Measurements from ENCODE around the gene CALY. TPM values are rescaled to one million over a fixed set of nuclear protein-coding genes. Genes with fewer than 3 reads are reported as not detected.
A peak's percentile ranks its signal among the peaks of the same experiment; 100 is the strongest.
"Not testable (repeated sequence)": the region's sequence is repeated elsewhere in the genome, so short reads cannot be mapped to it uniquely, and the experiment has no call there.

CALY gene
- total RNA-seq, 3 donors from 2014 or later = 1.1 to 7.5 TPM; not detected in 1

DNA sequence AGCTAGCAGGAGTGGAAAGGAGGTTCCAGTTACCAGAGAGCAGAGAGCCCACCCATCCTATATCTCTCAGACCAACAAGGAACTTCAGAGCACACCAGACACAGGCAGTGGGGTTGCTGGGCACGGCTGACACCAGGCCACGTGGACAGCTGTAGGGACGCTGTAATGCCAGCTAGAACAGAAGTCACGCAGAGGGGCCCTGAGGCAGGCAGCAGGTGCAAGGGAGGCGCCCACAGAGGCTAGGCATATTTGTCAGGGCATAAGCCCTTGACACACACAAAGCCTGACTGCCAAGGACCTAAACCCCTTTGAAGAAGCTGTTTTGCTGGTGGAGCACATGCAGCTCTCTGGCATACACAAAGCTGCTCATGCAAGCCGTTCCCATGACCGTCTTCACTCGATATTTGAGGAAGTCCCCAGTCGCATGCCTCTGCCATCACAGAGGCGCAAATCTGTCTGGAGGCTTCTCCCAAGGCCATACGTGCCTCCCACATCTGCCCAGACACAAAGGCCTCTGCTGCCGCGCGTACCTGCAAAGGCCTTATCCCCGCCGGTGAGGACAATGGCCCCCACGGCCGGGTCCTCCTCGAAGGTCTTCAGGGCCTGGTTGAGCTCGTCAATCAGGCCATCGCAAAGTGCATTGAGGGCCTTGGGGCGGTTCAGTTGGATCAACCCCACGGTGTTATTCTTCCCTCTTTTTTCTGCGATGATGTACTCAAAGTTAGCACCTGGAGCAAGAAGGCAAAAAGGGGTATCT, 33.5 kb upstream of the CALY start:
- Histone ChIP-seq H3K4me1 (ENCODE audit: low read depth) (peaks cover 9% of the 10 kb centered on the region), H3K4me3 (no peak overlapping the region), H3K9me3 (no peaks in the 10 kb centered on the region), H3K36me3 (ENCODE audit: low read depth) (peaks cover 5% of the 10 kb centered on the region)
- no peak for ATAC-seq
- DNase-seq = peak in 1 of 3 donors; percentile 48
- intact Hi-C loops (cut with DNase I, micrococcal nuclease) = no loop called here
- TF ChIP-seq CTCF (IDR thresholded peaks at IDR 0.05) = no peak

DNA sequence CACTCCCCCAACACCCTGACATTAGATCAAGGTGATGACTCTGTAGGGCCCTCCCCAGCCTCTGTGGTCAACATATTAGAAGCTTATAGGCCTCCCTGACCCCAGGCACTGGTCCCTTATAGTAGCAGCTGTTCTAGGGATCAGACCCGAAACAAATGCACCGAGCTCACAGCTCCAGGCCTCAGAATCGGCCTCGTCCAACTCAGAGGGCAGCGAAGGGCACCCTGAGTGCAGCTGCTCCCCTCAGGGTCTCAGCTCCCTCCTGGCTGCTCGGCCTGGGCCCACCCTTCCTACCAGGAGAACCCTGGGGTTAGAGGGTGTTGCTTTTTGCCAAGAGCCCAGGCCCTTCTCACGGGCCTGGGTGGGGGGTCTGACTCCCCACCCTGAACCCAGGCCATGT, 31.5 kb upstream of the CALY start:
- Histone ChIP-seq H3K9me3 (no peaks in the 10 kb centered on the region), H3K4me3 (no peak overlapping the region), H3K36me3 (ENCODE audit: low read depth) (peaks cover 5% of the 10 kb centered on the region), H3K4me1 (ENCODE audit: low read depth) (peaks cover 16% of the 10 kb centered on the region)
- TF ChIP-seq CTCF (IDR thresholded peaks at IDR 0.05) = no peak
- ATAC-seq (no peak), DNase-seq (peak in 1 of 3 donors; percentile 19)
- intact Hi-C loops (cut with DNase I, micrococcal nuclease) = no loop called here

GRCh38 chr10:133367461-133367860, 30.8 kb upstream of the CALY start:
- DNase-seq; intact Hi-C loops (cut with DNase I, micrococcal nuclease); H3K36me3 ChIP-seq (ENCODE audit: low read depth); H3K9me3 ChIP-seq; H3K4me3 ChIP-seq; ATAC-seq: not testable (repeated sequence)
- H3K4me1 ChIP-seq (ENCODE audit: low read depth) = peaks cover 16% of the 10 kb centered on the region

GRCh38 chr10:133366751-133367150, 30.1 kb upstream of the CALY start:
- TF ChIP-seq CTCF (IDR thresholded peaks at IDR 0.05) = no peak
- H3K9me3 ChIP-seq = no peaks in the 10 kb centered on the region
- intact Hi-C loops (cut with DNase I, micrococcal nuclease) = no loop called here
- peaks cover 12% of the 10 kb centered on the region for H3K4me1 ChIP-seq (ENCODE audit: low read depth)
- no peak for DNase-seq
- peaks cover 5% of the 10 kb centered on the region for H3K36me3 ChIP-seq (ENCODE audit: low read depth)
- ATAC-seq = no peak
- H3K4me3 ChIP-seq = no peak overlapping the region

- Histone ChIP-seq H3K36me3 (ENCODE audit: low read depth) (peaks cover 5% of the 10 kb centered on the region), H3K4me3 (no peak overlapping the region), H3K4me1 (ENCODE audit: low read depth) (peaks cover 12% of the 10 kb centered on the region), H3K9me3 (no peaks in the 10 kb centered on the region)
- DNase-seq = peak in 1 of 3 donors; percentile 23
- no peak for ATAC-seq
- intact Hi-C loops (cut with DNase I, micrococcal nuclease) = no loop called here
- no peak for TF ChIP-seq CTCF (IDR thresholded peaks at IDR 0.05)
Measured at GRCh38 chr10:133366130-133366478, 29.4 kb upstream of the CALY start.

GRCh38 chr10:133365461-133366129, 28.9 kb upstream of the CALY start:
- Histone ChIP-seq H3K4me1 (ENCODE audit: low read depth) (peaks cover 12% of the 10 kb centered on the region), H3K36me3 (ENCODE audit: low read depth) (peaks cover 5% of the 10 kb centered on the region), H3K9me3 (no peaks in the 10 kb centered on the region), H3K4me3 (no peak overlapping the region)
- no peak for TF ChIP-seq CTCF (IDR thresholded peaks at IDR 0.05)
- peak in 1 of 3 donors; percentile 24 for DNase-seq
- ATAC-seq = no peak
- intact Hi-C loops (cut with DNase I, micrococcal nuclease) = no loop called here

Measured in mucosa of descending colon (tissue), 3 donors.